K562 (cell line): ENCODE data around the gene SFTPB. TPM values are rescaled to one million over a fixed set of nuclear protein-coding genes. Genes with fewer than 3 reads are reported as not detected.

ENCODE experiments used
- ATAC-seq: fragments of 200-7000 bp; cut with Tn5 transposase; 3 replicates; pipeline ENCODE4 v1.9.1; 2020; ENCODE audit warnings: moderate library complexity
- BruUV-seq: library from RNA; stranded (reverse); fragments of 400-500 nt; replicated peaks from 2 replicates; lab custom pipeline; 2021; lab: Mats Ljungman, UMichigan
- CTCF ChIA-PET: fragments of 300-600 bp; formaldehyde crosslinking; extraction: SDS; loops from one replicate; lab custom pipeline; 2021; ENCODE audit warnings: low intra/inter-chr PET ratio; lab: Yijun Ruan, JAX
- POLR2A ChIA-PET: fragments of 300-600, 350-650 bp; sonication (Branson Sonifier 250); formaldehyde crosslinking; extraction: SDS; loops from one replicate; lab custom pipeline; 2021; ENCODE audit warnings: antibody characterized with exemption, inconsistent platforms; lab: Yijun Ruan, JAX
- DNase-seq, 4 experiments: peaks; one replicate each; pipeline versions ENCODE4 v3.0.0 to v3.0.0-alpha.2; 2011 to 2018; ENCODE audit warnings: low spot score in 3 of 4, mixed read lengths in 3 of 4; ENCODE audit errors: extremely low read depth in 1 of 4
- FAIRE-seq: peaks from 2 replicates; lab custom pipeline; 2011; peaks lifted over from hg19 to GRCh38; lab: Jason Lieb, UNC
- H2AFZ ChIP-seq: 2 replicates; pipeline ENCODE4 v1.6.0; 2011; ENCODE audit warnings: low read depth, low read length, control low read depth, inconsistent platforms
- H3K27ac ChIP-seq: fragments of 200-600 bp; 3 replicates; pipeline ENCODE4 v1.8.0; 2011; ENCODE audit warnings: low read depth, mild to moderate bottlenecking, control low read depth, inconsistent platforms, low read length, moderate library complexity, mixed read lengths; ENCODE audit errors: extremely low read depth
- H3K27me3 ChIP-seq, 2 experiments: fragments of 300-600 bp in 1 of 2; 2 replicates in 1 of 2; 3 replicates in 1 of 2; pipeline versions ENCODE4 v1.6.0 to v1.8.0; 2011; ENCODE audit warnings: inconsistent platforms in 2 of 2, low read length in 2 of 2, mild to moderate bottlenecking in 1 of 2, mixed read lengths in 1 of 2, moderate library complexity in 1 of 2; ENCODE audit not compliant: control insufficient read depth in 2 of 2, insufficient read depth in 2 of 2
- H3K36me3 ChIP-seq: fragments of 300-600 bp; 3 replicates; pipeline ENCODE4 v1.8.0; 2011; ENCODE audit warnings: mild to moderate bottlenecking, low read length, inconsistent platforms; ENCODE audit not compliant: control insufficient read depth, insufficient read depth
- H3K4me1 ChIP-seq, 2 experiments: fragments of 200-600 bp in 1 of 2; replicated peaks in 1 of 2; 2 replicates in 1 of 2; 3 replicates in 1 of 2; pipeline versions ENCODE4 v1.5.1 to v1.8.0; 2011; ENCODE audit warnings: inconsistent platforms in 2 of 2, low read length in 2 of 2, mild to moderate bottlenecking in 1 of 2, mixed read lengths in 1 of 2, moderate library complexity in 1 of 2; ENCODE audit not compliant: control insufficient read depth in 2 of 2, insufficient read depth in 2 of 2
- H3K4me2 ChIP-seq: 2 replicates; pipeline ENCODE4 v1.6.1; 2011; ENCODE audit warnings: low read length, control low read depth, inconsistent platforms, mixed read lengths; ENCODE audit not compliant: insufficient read depth
- H3K4me3 ChIP-seq: fragments of 200-600 bp; sonication (generic), shearing (Covaris generic); 2 replicates; pipeline ENCODE4 v1.5.1; 2016; ENCODE audit warnings: control low read depth, inconsistent platforms
- H3K79me2 ChIP-seq: fragments of 200-600 bp; 3 replicates; pipeline ENCODE4 v1.8.0; 2011; ENCODE audit warnings: low read length, inconsistent platforms; ENCODE audit not compliant: control insufficient read depth, insufficient read depth
- H3K9ac ChIP-seq, 2 experiments: 2 replicates each; pipeline versions ENCODE4 v1.6.0 to v1.6.1; 2011; ENCODE audit warnings: low read depth in 2 of 2, low read length in 2 of 2, control low read depth in 1 of 2, inconsistent platforms in 1 of 2, mild to moderate bottlenecking in 1 of 2, mixed read lengths in 1 of 2; ENCODE audit not compliant: insufficient read depth in 1 of 2
- H3K9me1 ChIP-seq: one replicate; pipeline ENCODE4 v1.6.0; 2011; ENCODE audit warnings: inconsistent platforms, mild to moderate bottlenecking, low read length, moderate library complexity; ENCODE audit not compliant: control insufficient read depth, insufficient read depth
- H3K9me3 ChIP-seq: replicated peaks from 2 replicates; pipeline ENCODE4 v1.5.1; 2011; ENCODE audit warnings: low read depth, low read length, inconsistent platforms; ENCODE audit not compliant: control insufficient read depth, insufficient read depth
- H4K20me1 ChIP-seq: replicated peaks from 2 replicates; pipeline ENCODE4 v1.6.1; 2011; ENCODE audit warnings: low read length, inconsistent platforms, mixed read lengths; ENCODE audit not compliant: control insufficient read depth, insufficient read depth
- SP2 ChIP-seq: IDR thresholded peaks from 2 replicates; pipeline ENCODE4 v1.6.1; 2011; ENCODE audit warnings: mild to moderate bottlenecking, low read depth, low read length, moderate library complexity; ENCODE audit not compliant: poor library complexity, severe bottlenecking; ENCODE audit errors: extremely low read depth
- TSC22D4 ChIP-seq: fragments of 450-650 bp; IDR thresholded peaks from 2 replicates; pipeline ENCODE4 v1.6.1; 2016; ENCODE audit warnings: missing genetic modification characterization, missing biosample characterization, control low read depth
- ZBTB7A ChIP-seq: IDR thresholded peaks from 2 replicates; pipeline ENCODE4 v1.6.1; 2011; ENCODE audit warnings: low read depth, mild to moderate bottlenecking, low read length, moderate library complexity, borderline replicate concordance; ENCODE audit not compliant: control insufficient read depth
- ZNF24 ChIP-seq: fragments of 450-650 bp; IDR thresholded peaks from 2 replicates; pipeline ENCODE4 v1.6.1; 2016
- ZNF316 ChIP-seq: fragments of 450-650 bp; IDR thresholded peaks from 2 replicates; pipeline ENCODE4 v1.6.1; 2016
- WGBS: fragments of 100-300 bp; shearing (Covaris generic); methylation state at CpG from one replicate; pipeline ENCODE4 v1.1.6; 2016; ENCODE audit warnings: low coverage, mixed read lengths; ENCODE audit not compliant: insufficient coverage; ENCODE audit errors: missing lambda C conversion rate; 5-methylcytosine and 5-hydroxymethylcytosine counted together
- in situ Hi-C: fragments of 300-500 bp; cut with MboI; formaldehyde crosslinking; loops from 4 replicates; pipeline ENCODE4 v1.15.0; 2018; ENCODE audit warnings: inconsistent platforms, mixed read lengths
- intact Hi-C: fragments of 100-400 bp; cut with micrococcal nuclease; formaldehyde crosslinking; loops from 2 replicates; pipeline ENCODE4 v1.14.2; 2022
- polyA plus RNA-seq, 8 experiments: library from polyadenylated mRNA; depleted of rRNA in 4 of 8; stranded (reverse) in 5 of 8; unstranded in 3 of 8; fragments of >200 nt; fragmentation: Nextera tagmentation in 2 of 8; fragmentation: Illumina TruSeq in 1 of 8; extraction: Ambion mirVana in 2 of 8; extraction: Trizol in 1 of 8; gene quantifications; 2 replicates each; pipeline versions ENCODE4 v1.2.1 to v1.2.3, GENCODE V29; 2011 to 2014; ENCODE audit warnings: inconsistent platforms in 1 of 8, missing spikeins in 1 of 8
- total RNA-seq, 7 experiments: library from RNA; depleted of rRNA in 6 of 7; stranded (reverse); fragments of >200 nt in 6 of 7; fragmentation: Illumina TruSeq in 2 of 7; extraction: Trizol in 2 of 7; gene quantifications; 2 replicates each; pipeline versions ENCODE4 v1.2.1 to v1.2.3, GENCODE V29; 2011 to 2021; ENCODE audit warnings: low replicate concordance in 1 of 7
- TF ChIP-seq, protein P1 (sequence below): fragments of 450-650 bp; IDR thresholded peaks from 2 replicates; pipeline ENCODE4 v1.6.1; 2014; ENCODE audit warnings: low read depth, mild to moderate bottlenecking, moderate library complexity, borderline replicate concordance

SFTPB gene
- total and polyA plus RNA-seq, 9 of the 15 experiments (the other 6 are each of a cell fraction or from before 2014, with no cell fraction given) = 0.03 to 7.0 TPM; not detected in 7

DNA sequence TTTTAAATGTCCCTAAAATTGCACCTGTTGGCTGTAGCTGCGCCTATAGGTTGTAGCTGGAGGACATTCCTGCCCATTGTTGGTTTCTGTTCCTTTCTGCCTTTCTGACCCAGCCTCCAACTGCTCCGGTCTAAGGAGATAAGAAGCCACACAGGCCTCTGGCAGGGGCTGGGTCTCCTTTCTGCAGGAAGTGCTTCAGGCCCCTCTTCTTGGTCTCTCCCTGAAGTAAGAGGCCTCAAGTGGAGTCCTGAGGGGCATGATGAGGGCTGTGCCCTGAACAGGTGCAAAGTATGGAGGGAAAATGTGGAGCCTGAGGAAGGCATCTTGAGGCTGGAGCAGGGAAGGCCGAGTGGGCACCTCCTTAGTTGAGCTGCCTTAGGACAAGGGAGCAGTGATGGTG is 10.4 kb upstream of the SFTPB start:
- H3K9me1 ChIP-seq = no peaks in the 10 kb centered on the region
- WGBS = 6% methylated on average over 3 of the region's 3 CpGs
- ChIA-PET POLR2A (interaction anchor here (0.7 kb wide), 1 partner anchor 11 kb away, joined by 3 read pairs; no protein-coding TSS in a partner anchor), CTCF (interaction anchor here (0.6 to 2.7 kb wide), 3 partner anchors 11 to 39 kb away, joined by 3 to 14 read pairs (median 6); no protein-coding TSS in a partner anchor)
- H3K27me3 ChIP-seq = peaks cover 11 to 33% of the 10 kb centered on the region in 2 experiments; a peak in 3 of 5 replicates
- H4K20me1 ChIP-seq = peaks cover 7% of the 10 kb centered on the region
- H3K27ac ChIP-seq = no peak overlapping the region
- peak; percentile 55 for ATAC-seq
- peak; percentile 38; the same call in 1 of the 2 replicates for TF ChIP-seq ZBTB7A
- no peak for TF ChIP-seq TSC22D4 (tag)
- TF ChIP-seq ZNF316 = 0 out of 2 replicates have a peak, but pooled peaks have one; percentile 1
- TF ChIP-seq, protein P1, sequence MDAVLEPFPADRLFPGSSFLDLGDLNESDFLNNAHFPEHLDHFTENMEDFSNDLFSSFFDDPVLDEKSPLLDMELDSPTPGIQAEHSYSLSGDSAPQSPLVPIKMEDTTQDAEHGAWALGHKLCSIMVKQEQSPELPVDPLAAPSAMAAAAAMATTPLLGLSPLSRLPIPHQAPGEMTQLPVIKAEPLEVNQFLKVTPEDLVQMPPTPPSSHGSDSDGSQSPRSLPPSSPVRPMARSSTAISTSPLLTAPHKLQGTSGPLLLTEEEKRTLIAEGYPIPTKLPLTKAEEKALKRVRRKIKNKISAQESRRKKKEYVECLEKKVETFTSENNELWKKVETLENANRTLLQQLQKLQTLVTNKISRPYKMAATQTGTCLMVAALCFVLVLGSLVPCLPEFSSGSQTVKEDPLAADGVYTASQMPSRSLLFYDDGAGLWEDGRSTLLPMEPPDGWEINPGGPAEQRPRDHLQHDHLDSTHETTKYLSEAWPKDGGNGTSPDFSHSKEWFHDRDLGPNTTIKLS = no peak
- TF ChIP-seq SP2 = no peak
- no peak for TF ChIP-seq ZNF24
- no peaks in the 10 kb centered on the region for H3K36me3 ChIP-seq
- H2AFZ ChIP-seq = peak overlapping the region; percentile 69; the same call in 1 of the 2 replicates
- intact Hi-C loops = loop anchor here (1.0 to 10.0 kb wide), 2 partner anchors 40 to 136 kb away; no protein-coding TSS in a partner anchor
- DNase-seq = peak in 1 of 4 experiments; percentile 48
- H3K4me3 ChIP-seq = no peak overlapping the region
- H3K9ac ChIP-seq = peak overlapping the region in 1 of 2 experiments; percentile 45; a peak in 1 of 4 replicates
- no TSS peak for BruUV-seq
- in situ Hi-C loops = no loop called here
- FAIRE-seq = no peak
- no peaks in the 10 kb centered on the region for H3K79me2 ChIP-seq
- H3K9me3 ChIP-seq = no peaks in the 10 kb centered on the region
- peak overlapping the region; percentile 37; the same call in 1 of the 2 replicates for H3K4me2 ChIP-seq
- peaks cover 7 to 11% of the 10 kb centered on the region in 2 experiments; a peak in 3 of 5 replicates for H3K4me1 ChIP-seq
